Measurements from ENCODE around the gene TMEM237. TPM values are rescaled to one million over a fixed set of nuclear protein-coding genes. Genes with fewer than 3 reads are reported as not detected.

TMEM237 gene
- total RNA-seq, 1 donor from 2014 or later: 19.8 TPM

DNA sequence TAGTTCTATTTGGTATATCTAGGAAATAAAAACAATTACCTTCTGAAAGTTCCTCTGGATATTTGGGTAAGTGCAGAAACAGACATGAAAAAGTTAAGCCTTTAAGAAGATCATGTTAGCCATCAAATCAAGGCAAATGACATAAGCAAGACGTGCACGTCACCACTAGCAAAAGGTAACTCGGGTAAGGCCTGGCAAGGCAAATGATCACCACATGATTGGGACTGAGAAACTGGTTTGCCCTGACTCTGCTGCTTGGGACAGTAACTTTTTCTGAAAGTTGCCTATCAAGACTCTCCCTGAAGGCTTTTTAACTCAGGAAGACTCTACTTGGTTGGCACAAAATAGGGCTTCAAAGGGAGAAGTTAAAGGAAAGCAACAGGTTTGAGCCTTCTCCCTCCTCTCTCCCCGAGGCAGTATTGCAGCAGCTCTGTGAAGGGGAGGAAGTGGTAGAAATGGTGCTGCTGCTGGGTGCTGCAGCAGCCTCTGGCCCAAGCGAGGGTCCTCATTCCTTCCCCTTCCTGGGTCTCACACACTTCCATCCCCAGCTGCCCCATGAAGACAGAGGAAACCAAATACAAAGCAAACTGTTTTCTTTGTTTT, 17.1 kb upstream of the TMEM237 start:
- H3K4me3 Mint-ChIP-seq (ENCODE audit: low read depth): no peak overlapping the region
- no peak overlapping the region for H3K27ac Mint-ChIP-seq
- intact Hi-C loops (cut with micrococcal nuclease): no loop called here
- no peaks in the 10 kb centered on the region for H3K36me3 Mint-ChIP-seq (ENCODE audit: low read depth)
- no peaks in the 10 kb centered on the region for H3K4me1 Mint-ChIP-seq (ENCODE audit: low read depth)
- H3K27me3 Mint-ChIP-seq (ENCODE audit: low read depth): peaks cover 15% of the 10 kb centered on the region
- DNase-seq (ENCODE audit: low spot score): no peak
- H3K9me3 Mint-ChIP-seq: no peaks in the 10 kb centered on the region

DNA sequence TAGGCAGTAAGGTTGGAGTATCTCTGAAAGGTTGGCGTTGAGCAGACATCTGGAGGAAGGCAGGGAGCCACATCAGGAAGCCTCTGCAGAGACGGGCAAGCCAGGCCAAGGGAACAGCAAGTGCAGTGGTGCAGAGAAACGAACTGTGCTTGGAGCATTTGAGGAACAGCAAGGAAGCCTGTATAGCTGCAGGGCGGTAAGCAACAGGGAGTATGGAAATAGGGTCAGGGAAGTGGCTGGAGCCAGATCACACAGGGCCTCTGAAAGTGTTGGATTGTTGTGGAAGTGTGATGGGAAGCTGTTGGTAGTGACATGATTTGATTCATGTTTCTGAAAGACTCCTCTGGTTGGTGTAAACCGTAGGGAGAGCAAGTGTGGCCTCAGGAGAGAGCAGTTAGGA, 13.4 kb upstream of the TMEM237 start:
- H3K36me3 Mint-ChIP-seq (ENCODE audit: low read depth): no peaks in the 10 kb centered on the region
- H3K27ac Mint-ChIP-seq: no peak overlapping the region
- no peak for DNase-seq (ENCODE audit: low spot score)
- peaks cover 4% of the 10 kb centered on the region for H3K4me1 Mint-ChIP-seq (ENCODE audit: low read depth)
- H3K27me3 Mint-ChIP-seq (ENCODE audit: low read depth): peaks cover 16% of the 10 kb centered on the region
- H3K9me3 Mint-ChIP-seq: no peaks in the 10 kb centered on the region
- no peak overlapping the region for H3K4me3 Mint-ChIP-seq (ENCODE audit: low read depth)
- intact Hi-C loops (cut with micrococcal nuclease): no loop called here

DNA sequence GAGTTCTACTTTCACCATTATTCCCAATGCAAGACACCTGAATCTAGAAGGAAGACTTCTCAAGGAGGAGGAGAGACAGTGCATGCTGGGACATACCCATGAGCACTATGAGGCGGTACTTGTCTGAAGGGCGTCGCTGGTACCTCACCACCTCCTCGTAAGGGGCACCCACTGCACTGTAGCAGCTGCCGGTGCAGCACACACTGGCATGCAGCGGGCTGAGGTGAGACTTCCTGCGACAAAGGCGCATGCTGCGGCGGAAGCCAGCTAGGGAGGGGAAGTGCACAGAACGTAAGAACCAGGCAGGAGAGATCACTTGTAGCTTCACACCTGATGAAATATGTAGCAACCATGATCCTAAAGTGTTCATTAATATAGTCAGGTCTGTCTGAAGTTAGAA, 12.8 kb upstream of the TMEM237 start:
- H3K4me3 Mint-ChIP-seq (ENCODE audit: low read depth): no peak overlapping the region
- no peaks in the 10 kb centered on the region for H3K9me3 Mint-ChIP-seq
- intact Hi-C loops (cut with micrococcal nuclease): no loop called here
- H3K4me1 Mint-ChIP-seq (ENCODE audit: low read depth): peaks cover 4% of the 10 kb centered on the region
- peaks cover 19% of the 10 kb centered on the region for H3K27me3 Mint-ChIP-seq (ENCODE audit: low read depth)
- no peak for DNase-seq (ENCODE audit: low spot score)
- H3K27ac Mint-ChIP-seq: no peak overlapping the region
- H3K36me3 Mint-ChIP-seq (ENCODE audit: low read depth): no peaks in the 10 kb centered on the region

DNA sequence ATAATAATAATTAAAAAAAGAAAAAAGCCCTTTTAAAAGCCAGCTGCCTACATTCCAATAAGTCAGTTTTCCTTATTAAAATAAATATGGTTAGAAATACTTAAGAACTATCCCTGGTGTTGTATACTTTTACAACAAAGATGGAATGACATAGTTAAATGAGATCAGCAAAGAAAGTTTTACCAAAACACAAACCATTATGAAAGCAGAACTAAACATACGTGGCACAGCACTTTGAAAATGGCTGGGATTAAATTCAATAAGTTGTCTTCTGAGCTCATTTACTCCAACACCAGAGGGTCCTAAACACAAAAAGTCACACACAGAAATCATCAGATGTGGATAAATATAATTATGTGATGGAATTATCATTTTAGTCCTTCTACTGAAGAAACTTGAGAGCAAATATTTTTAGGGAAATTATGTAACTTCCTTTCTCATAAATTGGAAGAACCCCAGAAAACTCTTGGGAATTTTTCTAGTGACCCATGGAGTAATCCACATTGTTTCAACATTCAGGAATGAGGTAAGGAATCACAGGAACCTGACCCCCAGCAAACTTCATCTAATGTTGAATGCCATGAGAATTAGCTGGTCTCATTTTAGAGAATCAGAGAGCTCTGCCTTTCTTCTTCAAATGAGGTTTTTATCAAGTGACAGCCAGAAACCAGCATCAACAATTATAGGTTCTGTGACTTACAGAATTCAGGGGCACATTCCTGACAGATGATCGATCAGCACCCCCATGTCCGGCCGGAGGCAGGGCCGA, 11.5 kb upstream of the TMEM237 start:
- DNase-seq (ENCODE audit: low spot score): no peak
- peaks cover 4% of the 10 kb centered on the region for H3K4me1 Mint-ChIP-seq (ENCODE audit: low read depth)
- no peaks in the 10 kb centered on the region for H3K36me3 Mint-ChIP-seq (ENCODE audit: low read depth)
- H3K9me3 Mint-ChIP-seq: no peaks in the 10 kb centered on the region
- no peak overlapping the region for H3K4me3 Mint-ChIP-seq (ENCODE audit: low read depth)
- intact Hi-C loops (cut with micrococcal nuclease): no loop called here
- H3K27me3 Mint-ChIP-seq (ENCODE audit: low read depth): peaks cover 19% of the 10 kb centered on the region
- H3K27ac Mint-ChIP-seq: no peak overlapping the region

DNA sequence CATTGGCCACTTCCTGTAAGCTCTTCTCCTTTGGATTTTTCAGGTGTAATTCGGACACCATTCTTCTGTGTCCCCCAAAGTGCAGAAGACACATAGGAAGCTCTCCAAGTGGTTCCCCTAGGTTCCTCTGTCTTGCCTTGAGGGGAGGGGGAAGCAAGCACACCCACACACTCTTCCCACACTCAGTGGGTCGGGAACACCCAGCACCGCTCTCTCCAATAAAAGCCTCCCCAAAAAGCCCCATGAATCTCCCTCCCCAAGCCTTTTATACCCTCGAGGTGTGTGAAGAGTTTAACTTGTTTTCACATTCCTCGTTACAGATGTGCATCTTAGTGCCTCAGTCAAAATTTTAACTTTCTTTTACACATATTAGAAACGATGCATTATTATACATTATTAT, 9.9 kb upstream of the TMEM237 start:
- no peak overlapping the region for H3K27ac Mint-ChIP-seq
- peaks cover 17% of the 10 kb centered on the region for H3K27me3 Mint-ChIP-seq (ENCODE audit: low read depth)
- DNase-seq (ENCODE audit: low spot score): no peak

DNA sequence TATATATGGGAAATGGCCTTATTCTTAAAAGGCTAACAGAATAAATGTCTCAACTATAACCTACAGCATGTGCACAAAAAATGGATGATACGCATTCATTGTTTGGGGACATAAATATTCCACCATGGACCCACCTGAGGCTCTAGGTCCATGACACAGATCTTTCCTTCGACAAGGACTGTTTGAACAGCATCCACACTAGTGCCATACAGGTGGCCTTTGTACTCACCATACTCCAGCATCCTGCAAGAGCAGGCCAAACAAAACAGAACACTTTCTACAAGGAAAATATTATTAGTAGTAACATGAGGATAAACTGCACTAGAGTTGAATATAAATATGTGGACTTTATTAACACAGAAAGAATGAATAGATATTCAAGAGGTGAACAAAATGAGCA, 6.1 kb upstream of the TMEM237 start:
- intact Hi-C loops (cut with micrococcal nuclease): no loop called here
- no peak overlapping the region for H3K27ac Mint-ChIP-seq
- no peak for DNase-seq (ENCODE audit: low spot score)
- no peaks in the 10 kb centered on the region for H3K36me3 Mint-ChIP-seq (ENCODE audit: low read depth)
- peaks cover 6% of the 10 kb centered on the region for H3K27me3 Mint-ChIP-seq (ENCODE audit: low read depth)
- peaks cover 4% of the 10 kb centered on the region for H3K4me1 Mint-ChIP-seq (ENCODE audit: low read depth)
- no peak overlapping the region for H3K4me3 Mint-ChIP-seq (ENCODE audit: low read depth)
- no peaks in the 10 kb centered on the region for H3K9me3 Mint-ChIP-seq

More for the DNA sequence above, 9.9 kb upstream of the TMEM237 start:
- Mint-ChIP-seq H3K9me3 (no peaks in the 10 kb centered on the region), H3K4me3 (ENCODE audit: low read depth) (no peak overlapping the region), H3K4me1 (ENCODE audit: low read depth) (peaks cover 4% of the 10 kb centered on the region), H3K36me3 (ENCODE audit: low read depth) (no peaks in the 10 kb centered on the region)
- intact Hi-C loops (cut with micrococcal nuclease): no loop called here

DNA sequence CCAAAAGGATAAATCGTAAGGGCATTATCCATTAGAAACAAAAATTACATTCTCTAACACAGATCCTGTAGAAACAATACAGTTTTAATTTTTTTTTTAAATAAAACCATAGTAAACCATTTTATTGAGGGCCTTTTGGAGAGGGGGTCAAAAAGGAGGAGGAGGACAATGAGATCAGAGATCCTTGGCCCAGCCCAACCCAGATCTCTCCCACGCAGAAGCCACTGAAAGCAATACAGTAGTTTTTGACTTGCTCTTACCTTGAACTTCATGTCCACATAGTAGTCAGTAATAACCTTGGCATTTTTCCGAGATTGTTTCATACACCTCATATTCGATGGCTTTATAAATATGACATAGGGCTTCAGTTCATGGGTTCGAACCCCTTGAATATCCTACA, 4.1 kb upstream of the TMEM237 start:
- peaks cover 9% of the 10 kb centered on the region for H3K4me1 Mint-ChIP-seq (ENCODE audit: low read depth)
- no peaks in the 10 kb centered on the region for H3K36me3 Mint-ChIP-seq (ENCODE audit: low read depth)
- DNase-seq (ENCODE audit: low spot score): no peak
- H3K27ac Mint-ChIP-seq: no peak overlapping the region
- intact Hi-C loops (cut with micrococcal nuclease): no loop called here
- no peaks in the 10 kb centered on the region for H3K9me3 Mint-ChIP-seq
- H3K27me3 Mint-ChIP-seq (ENCODE audit: low read depth): peaks cover 5% of the 10 kb centered on the region
- no peak overlapping the region for H3K4me3 Mint-ChIP-seq (ENCODE audit: low read depth)

DNA sequence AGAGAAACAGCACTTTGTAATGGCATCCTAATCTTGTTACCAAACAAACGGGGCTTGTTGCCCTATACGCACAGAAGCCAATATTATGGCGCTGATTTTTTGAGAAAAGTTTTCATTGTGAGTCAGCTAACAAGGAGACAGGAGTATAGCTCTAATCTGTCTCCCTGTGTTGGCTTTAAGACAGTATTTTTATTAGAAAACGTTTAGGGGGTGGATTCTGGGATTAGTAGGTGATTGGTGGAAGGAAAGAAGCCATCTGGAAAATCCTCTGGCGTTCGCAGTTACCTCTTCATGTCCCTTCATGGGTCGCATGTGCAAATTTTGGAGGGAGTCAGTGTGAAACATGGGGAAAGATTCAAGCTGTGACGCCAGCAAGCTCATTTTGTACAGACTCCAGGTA, 698 bp upstream of the TMEM237 start:
- no peaks in the 10 kb centered on the region for H3K9me3 Mint-ChIP-seq
- no peaks in the 10 kb centered on the region for H3K36me3 Mint-ChIP-seq (ENCODE audit: low read depth)
- H3K27me3 Mint-ChIP-seq (ENCODE audit: low read depth): peaks cover 1% of the 10 kb centered on the region
- no peak overlapping the region for H3K27ac Mint-ChIP-seq
- H3K4me3 Mint-ChIP-seq (ENCODE audit: low read depth): peak overlapping the region; percentile 77
- no peak for DNase-seq (ENCODE audit: low spot score)
- H3K4me1 Mint-ChIP-seq (ENCODE audit: low read depth): peaks cover 15% of the 10 kb centered on the region
- intact Hi-C loops (cut with micrococcal nuclease): no loop called here

DNA sequence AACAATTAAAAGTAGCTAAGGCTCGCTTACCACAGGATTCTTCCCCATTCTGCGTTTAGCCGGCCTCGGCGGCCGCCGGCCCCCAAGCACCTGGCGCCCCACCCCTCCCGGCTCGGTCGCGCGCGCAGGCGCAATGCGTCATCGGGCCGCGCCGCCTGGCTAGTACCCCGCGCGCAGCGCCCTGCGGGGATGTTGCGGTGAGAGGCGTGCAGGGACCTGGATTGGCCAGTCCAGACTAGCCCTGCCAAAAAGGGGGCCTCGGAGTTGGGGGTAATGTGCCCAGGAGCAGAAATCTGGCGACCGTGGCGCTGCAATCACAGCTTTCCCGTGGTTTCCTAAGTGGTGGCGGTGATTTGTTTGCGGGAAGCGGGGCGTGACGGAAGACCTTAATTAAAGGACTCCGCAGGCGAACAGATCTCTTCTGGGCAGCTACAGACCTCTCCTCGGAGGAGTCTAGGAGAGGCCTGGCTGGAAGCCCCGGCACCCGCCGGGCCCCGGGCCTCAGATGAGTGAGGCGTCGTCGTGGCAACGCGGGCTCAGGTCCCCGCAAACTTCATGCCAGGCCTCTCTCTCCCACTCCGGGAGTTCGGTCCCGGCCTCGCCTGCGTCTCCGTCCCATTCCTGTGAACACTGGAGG, 606 bp downstream of the TMEM237 start:
- Mint-ChIP-seq H3K9me3 (no peaks in the 10 kb centered on the region), H3K27ac (peak overlapping the region; percentile 91), H3K27me3 (ENCODE audit: low read depth) (peaks cover 1% of the 10 kb centered on the region), H3K4me1 (ENCODE audit: low read depth) (peaks cover 15% of the 10 kb centered on the region), H3K4me3 (ENCODE audit: low read depth) (peak overlapping the region; percentile 87), H3K36me3 (ENCODE audit: low read depth) (peaks cover 12% of the 10 kb centered on the region)
- intact Hi-C loops (cut with micrococcal nuclease): loop anchor here (1.0 to 2.0 kb wide), 3 partner anchors 138 to 410 kb away; partner anchors contain the start of genes ALS2, STRADB and TRAK2
- DNase-seq (ENCODE audit: low spot score): peak; percentile 85

DNA sequence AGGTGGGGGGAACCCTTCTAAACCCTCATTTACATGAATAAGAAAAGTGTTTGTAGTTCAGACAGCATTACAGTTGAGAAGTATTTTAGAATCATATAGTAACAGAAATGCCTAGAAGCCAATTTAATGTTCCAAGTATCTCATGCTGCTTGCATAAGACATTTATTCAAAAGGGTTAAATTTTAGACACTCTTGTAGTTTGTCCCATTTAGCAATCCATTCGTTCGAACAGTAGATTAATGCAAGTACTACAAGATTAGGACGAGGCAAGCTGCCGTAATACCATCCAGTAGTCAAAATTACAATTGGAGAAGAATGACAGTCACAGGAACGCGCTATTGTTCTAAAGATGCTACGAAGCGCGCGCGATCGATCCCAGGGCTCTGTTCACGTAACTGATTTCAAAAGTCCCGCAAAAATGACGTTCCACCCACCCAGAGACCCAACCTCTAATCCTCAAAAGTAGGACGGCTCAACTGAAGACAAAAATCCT, 1.2 kb downstream of the TMEM237 start:
- no peaks in the 10 kb centered on the region for H3K9me3 Mint-ChIP-seq
- peaks cover 1% of the 10 kb centered on the region for H3K27me3 Mint-ChIP-seq (ENCODE audit: low read depth)
- intact Hi-C loops (cut with micrococcal nuclease): loop anchor here (1.0 to 2.0 kb wide), 3 partner anchors 139 to 409 kb away; partner anchors contain the start of genes ALS2, STRADB and TRAK2
- H3K4me1 Mint-ChIP-seq (ENCODE audit: low read depth): peaks cover 15% of the 10 kb centered on the region
- DNase-seq (ENCODE audit: low spot score): no peak
- H3K36me3 Mint-ChIP-seq (ENCODE audit: low read depth): peaks cover 13% of the 10 kb centered on the region
- peak overlapping the region; percentile 87 for H3K4me3 Mint-ChIP-seq (ENCODE audit: low read depth)
- H3K27ac Mint-ChIP-seq: peak overlapping the region; percentile 91

DNA sequence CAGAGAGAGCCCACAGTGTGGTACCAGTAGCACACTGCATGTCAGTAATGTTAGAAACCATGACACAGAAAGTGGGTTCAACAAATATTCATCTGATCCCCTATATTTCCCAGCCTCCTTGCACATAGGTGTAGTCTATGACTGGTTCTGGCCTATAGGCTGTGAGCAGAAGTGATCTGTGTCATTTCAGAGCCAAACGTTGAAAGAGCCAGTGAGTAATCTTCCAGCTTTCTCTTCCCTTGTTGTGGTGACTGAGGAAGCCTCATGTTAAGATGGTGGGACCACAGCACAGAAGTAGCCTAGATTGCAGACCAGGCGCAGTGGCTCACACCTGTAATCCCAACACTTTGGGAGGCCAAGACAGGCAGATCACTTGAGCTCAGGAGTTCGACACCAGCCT, 4.1 kb downstream of the TMEM237 start:
- H3K4me1 Mint-ChIP-seq (ENCODE audit: low read depth): peaks cover 13% of the 10 kb centered on the region
- no peak for DNase-seq (ENCODE audit: low spot score)
- H3K9me3 Mint-ChIP-seq: no peaks in the 10 kb centered on the region
- intact Hi-C loops (cut with micrococcal nuclease): no loop called here
- H3K27me3 Mint-ChIP-seq (ENCODE audit: low read depth): no peaks in the 10 kb centered on the region
- peaks cover 35% of the 10 kb centered on the region for H3K36me3 Mint-ChIP-seq (ENCODE audit: low read depth)
- no peak overlapping the region for H3K27ac Mint-ChIP-seq
- H3K4me3 Mint-ChIP-seq (ENCODE audit: low read depth): no peak overlapping the region

DNA sequence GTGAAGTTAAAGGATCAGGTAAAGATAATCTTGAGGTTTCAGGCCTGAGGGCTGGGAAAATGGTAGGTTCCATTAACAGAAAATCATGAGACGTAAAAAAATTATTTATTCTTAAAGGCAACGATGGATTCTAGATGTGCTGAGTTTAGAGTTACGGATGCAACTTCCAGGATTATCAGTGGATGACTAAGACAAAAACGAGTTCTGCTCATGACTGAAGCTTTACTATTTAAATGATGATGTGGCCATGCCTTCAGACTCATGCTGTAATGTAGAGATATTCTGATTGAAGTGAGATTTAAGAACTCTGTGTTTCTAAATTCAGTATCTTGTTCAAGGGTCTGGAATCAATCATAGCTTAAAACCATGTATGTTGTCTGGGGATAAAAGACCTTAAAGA, 5.0 kb downstream of the TMEM237 start:
- H3K9me3 Mint-ChIP-seq: no peaks in the 10 kb centered on the region
- DNase-seq (ENCODE audit: low spot score): no peak
- H3K36me3 Mint-ChIP-seq (ENCODE audit: low read depth): peaks cover 42% of the 10 kb centered on the region
- H3K4me1 Mint-ChIP-seq (ENCODE audit: low read depth): peaks cover 7% of the 10 kb centered on the region
- intact Hi-C loops (cut with micrococcal nuclease): no loop called here
- no peak overlapping the region for H3K27ac Mint-ChIP-seq
- no peaks in the 10 kb centered on the region for H3K27me3 Mint-ChIP-seq (ENCODE audit: low read depth)
- no peak overlapping the region for H3K4me3 Mint-ChIP-seq (ENCODE audit: low read depth)

Data from activated T-helper 2 cell treated with anti-CD3 and anti-CD28 coated beads, Interferon-gamma antibody, Interleukin-2, Interleukin-4, amounts not matched to agents 10 μg/mL and 5 μg/mL and 100 μg/mL, durations not matched to agents 14 hours and 24 hours and 36 hours (primary cell).